ENCODE data around the gene ZNF740.
"Not testable (repeated sequence)": the region's sequence is repeated elsewhere in the genome, so short reads cannot be mapped to it uniquely, and the experiment has no call there.

ZNF740 gene

GRCh38 chr12:53199700-53200099 is 19.2 kb downstream of the ZNF740 start:
- peaks cover 3% of the 10 kb centered on the region for H3K4me1 ChIP-seq
- H3K27me3 ChIP-seq (ENCODE audit: control insufficient read depth, insufficient read depth, low read length), result no peaks in the 10 kb centered on the region
- no peaks in the 10 kb centered on the region for H3K36me3 ChIP-seq (ENCODE audit: control insufficient read depth, insufficient read depth, low read length)
- no peaks in the 10 kb centered on the region for H3K9me3 ChIP-seq (ENCODE audit: control insufficient read depth, low read length)
- TF ChIP-seq, protein P1, sequence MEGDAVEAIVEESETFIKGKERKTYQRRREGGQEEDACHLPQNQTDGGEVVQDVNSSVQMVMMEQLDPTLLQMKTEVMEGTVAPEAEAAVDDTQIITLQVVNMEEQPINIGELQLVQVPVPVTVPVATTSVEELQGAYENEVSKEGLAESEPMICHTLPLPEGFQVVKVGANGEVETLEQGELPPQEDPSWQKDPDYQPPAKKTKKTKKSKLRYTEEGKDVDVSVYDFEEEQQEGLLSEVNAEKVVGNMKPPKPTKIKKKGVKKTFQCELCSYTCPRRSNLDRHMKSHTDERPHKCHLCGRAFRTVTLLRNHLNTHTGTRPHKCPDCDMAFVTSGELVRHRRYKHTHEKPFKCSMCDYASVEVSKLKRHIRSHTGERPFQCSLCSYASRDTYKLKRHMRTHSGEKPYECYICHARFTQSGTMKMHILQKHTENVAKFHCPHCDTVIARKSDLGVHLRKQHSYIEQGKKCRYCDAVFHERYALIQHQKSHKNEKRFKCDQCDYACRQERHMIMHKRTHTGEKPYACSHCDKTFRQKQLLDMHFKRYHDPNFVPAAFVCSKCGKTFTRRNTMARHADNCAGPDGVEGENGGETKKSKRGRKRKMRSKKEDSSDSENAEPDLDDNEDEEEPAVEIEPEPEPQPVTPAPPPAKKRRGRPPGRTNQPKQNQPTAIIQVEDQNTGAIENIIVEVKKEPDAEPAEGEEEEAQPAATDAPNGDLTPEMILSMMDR (IDR thresholded peaks at IDR 0.05), result no peak
- H3K4me3 ChIP-seq (ENCODE audit: low read depth, low read length), result no peak overlapping the region
- no peak overlapping the region for H3K27ac ChIP-seq
- H3K9ac ChIP-seq, result no peak overlapping the region
- no peak overlapping the region for H2AFZ ChIP-seq
- H3K79me2 ChIP-seq, result no peaks in the 10 kb centered on the region
- H3K4me2 ChIP-seq (ENCODE audit: low read length), result no peak overlapping the region

DNA sequence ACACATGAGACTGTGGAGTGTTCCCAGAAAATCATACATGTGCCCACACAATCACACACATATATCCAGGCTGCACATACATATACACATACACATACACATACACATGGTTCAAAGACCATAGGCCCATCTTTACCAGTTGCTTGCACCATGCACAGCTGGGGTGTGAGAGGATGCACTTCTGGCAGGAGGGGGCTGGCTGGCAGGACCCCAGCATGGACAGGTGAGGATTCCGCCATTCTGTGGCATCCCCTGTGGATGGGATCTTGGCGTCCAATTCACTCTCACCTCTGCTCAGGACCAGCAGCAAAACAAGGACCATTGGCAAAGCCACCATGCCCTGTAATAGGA is 19.6 kb downstream of the ZNF740 start:
- TF ChIP-seq, protein P1 (IDR thresholded peaks at IDR 0.05), result no peak
- no peaks in the 10 kb centered on the region for H3K4me1 ChIP-seq
- no peak overlapping the region for H3K4me3 ChIP-seq (ENCODE audit: low read depth, low read length)
- no peak overlapping the region for H2AFZ ChIP-seq
- no peak overlapping the region for H3K9ac ChIP-seq
- no peak overlapping the region for H3K4me2 ChIP-seq (ENCODE audit: low read length)
- H3K27me3 ChIP-seq (ENCODE audit: control insufficient read depth, insufficient read depth, low read length), result no peaks in the 10 kb centered on the region
- no peak overlapping the region for H3K27ac ChIP-seq
- H3K36me3 ChIP-seq (ENCODE audit: control insufficient read depth, insufficient read depth, low read length), result no peaks in the 10 kb centered on the region
- H3K79me2 ChIP-seq, result no peaks in the 10 kb centered on the region
- no peaks in the 10 kb centered on the region for H3K9me3 ChIP-seq (ENCODE audit: control insufficient read depth, low read length)

GRCh38 chr12:53200458-53201176 is 20.1 kb downstream of the ZNF740 start:
- Histone ChIP-seq H3K9ac (no peak overlapping the region), H3K9me3 (ENCODE audit: control insufficient read depth, low read length) (no peaks in the 10 kb centered on the region), H3K4me3 (ENCODE audit: low read depth, low read length) (no peak overlapping the region), H3K79me2 (no peaks in the 10 kb centered on the region), H3K4me1 (no peaks in the 10 kb centered on the region), H2AFZ (peak overlapping the region; percentile 13), H3K36me3 (ENCODE audit: control insufficient read depth, insufficient read depth, low read length) (no peaks in the 10 kb centered on the region), H3K4me2 (ENCODE audit: low read length) (no peak overlapping the region), H3K27me3 (ENCODE audit: control insufficient read depth, insufficient read depth, low read length) (no peaks in the 10 kb centered on the region), H3K27ac (no peak overlapping the region)
- TF ChIP-seq, protein P1 (IDR thresholded peaks at IDR 0.05), result no peak

DNA sequence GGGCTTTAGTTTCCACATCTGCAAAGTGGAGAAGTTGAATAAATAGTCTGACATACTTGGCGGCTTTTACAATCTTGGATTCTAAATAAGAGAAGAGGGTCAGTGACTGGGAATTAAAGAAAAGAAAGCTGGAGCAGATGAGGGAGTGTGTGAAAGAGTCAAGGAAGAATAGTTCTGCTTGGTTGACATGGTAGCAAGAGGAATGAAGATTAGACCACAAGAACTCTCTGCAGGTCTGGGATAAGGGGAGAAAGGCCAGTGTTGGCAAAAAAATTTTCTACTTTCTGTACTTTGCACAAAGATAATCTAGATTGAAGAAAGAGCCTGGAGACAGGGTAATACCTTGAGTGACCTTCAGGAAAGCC is 20.6 kb downstream of the ZNF740 start:
- Histone ChIP-seq H3K4me1 (no peaks in the 10 kb centered on the region), H2AFZ (peak overlapping the region; percentile 13), H3K36me3 (ENCODE audit: control insufficient read depth, insufficient read depth, low read length) (no peaks in the 10 kb centered on the region), H3K9me3 (ENCODE audit: control insufficient read depth, low read length) (no peaks in the 10 kb centered on the region), H3K4me3 (ENCODE audit: low read depth, low read length) (no peak overlapping the region), H3K9ac (no peak overlapping the region), H3K27ac (no peak overlapping the region), H3K4me2 (ENCODE audit: low read length) (no peak overlapping the region), H3K79me2 (no peaks in the 10 kb centered on the region), H3K27me3 (ENCODE audit: control insufficient read depth, insufficient read depth, low read length) (no peaks in the 10 kb centered on the region)
- TF ChIP-seq, protein P1 (IDR thresholded peaks at IDR 0.05), result no peak

- Histone ChIP-seq H3K27ac (no peak overlapping the region), H2AFZ (no peak overlapping the region), H3K4me2 (ENCODE audit: low read length) (no peak overlapping the region), H3K9me3 (ENCODE audit: control insufficient read depth, low read length) (no peaks in the 10 kb centered on the region), H3K4me1 (no peaks in the 10 kb centered on the region), H3K9ac (no peak overlapping the region), H3K79me2 (no peaks in the 10 kb centered on the region), H3K27me3 (ENCODE audit: control insufficient read depth, insufficient read depth, low read length) (no peaks in the 10 kb centered on the region), H3K4me3 (ENCODE audit: low read depth, low read length) (no peak overlapping the region), H3K36me3 (ENCODE audit: control insufficient read depth, insufficient read depth, low read length) (no peaks in the 10 kb centered on the region)
- TF ChIP-seq, protein P1 (IDR thresholded peaks at IDR 0.05), result no peak
Measured at GRCh38 chr12:53201639-53202038, 21.1 kb downstream of the ZNF740 start.

- not testable (repeated sequence) for H3K36me3 ChIP-seq (ENCODE audit: control insufficient read depth, insufficient read depth, low read length); H3K4me2 ChIP-seq (ENCODE audit: low read length); H3K79me2 ChIP-seq; H3K27me3 ChIP-seq (ENCODE audit: control insufficient read depth, insufficient read depth, low read length); H3K4me1 ChIP-seq; H3K4me3 ChIP-seq (ENCODE audit: low read depth, low read length); H2AFZ ChIP-seq; H3K9me3 ChIP-seq (ENCODE audit: control insufficient read depth, low read length); H3K9ac ChIP-seq; H3K27ac ChIP-seq
Measured at GRCh38 chr12:53202316-53202715, 21.8 kb downstream of the ZNF740 start.
